ENCODE data around the gene PSME1. TPM values are rescaled to one million over a fixed set of nuclear protein-coding genes. Genes with fewer than 3 reads are reported as not detected.
A peak's percentile ranks its signal among the peaks of the same experiment; 100 is the strongest.

Gene PSME1
- total RNA-seq, 2 donors from 2014 or later = 237 to 406 TPM

GRCh38 chr14:24113801-24114531, 22.0 kb upstream of the PSME1 start:
- no peaks in the 10 kb centered on the region for H3K9me3 Mint-ChIP-seq
- peak overlapping the region; percentile 94 to 100 for H3K27ac Mint-ChIP-seq
- no peaks in the 10 kb centered on the region for H3K27me3 Mint-ChIP-seq
- H3K4me3 Mint-ChIP-seq = peak overlapping the region; percentile 98
- peaks cover 12% of the 10 kb centered on the region for H3K36me3 Mint-ChIP-seq
- peak; percentile 92 for DNase-seq (ENCODE audit: low spot score)
- peaks cover 22 to 25% of the 10 kb centered on the region in 2 donors for H3K4me1 Mint-ChIP-seq (ENCODE audit: low read depth in 2 of 2)
- peak; percentile 54 to 66 for ATAC-seq

GRCh38 chr14:24114532-24115421, 21.2 kb upstream of the PSME1 start, which contains the start of the genes DCAF11 and NRL:
TSS of gene DCAF11 (plus strand) at chr14:24114777. CDS start at chr14:24115595, 818 bp downstream.
TSS of gene NRL (minus strand) at chr14:24114949. CDS start at chr14:24082848, 32,101 bp downstream.
- H3K9me3 Mint-ChIP-seq = no peaks in the 10 kb centered on the region
- no peaks in the 10 kb centered on the region for H3K27me3 Mint-ChIP-seq
- H3K36me3 Mint-ChIP-seq = peaks cover 12% of the 10 kb centered on the region
- peak; percentile 100 for DNase-seq (ENCODE audit: low spot score)
- H3K4me3 Mint-ChIP-seq = peak within 1 kb of the TSS; percentile 98
- ATAC-seq = peak; percentile 94
- H3K27ac Mint-ChIP-seq = peak within 1 kb of the TSS; percentile 94 to 100
- H3K4me1 Mint-ChIP-seq (ENCODE audit: low read depth in 2 of 2) = peaks cover 19 to 24% of the 10 kb centered on the region in 2 donors

- Mint-ChIP-seq H3K36me3 (peaks cover 12% of the 10 kb centered on the region), H3K4me3 (peak overlapping the region; percentile 98), H3K27me3 (no peaks in the 10 kb centered on the region), H3K9me3 (no peaks in the 10 kb centered on the region), H3K27ac (peak overlapping the region; percentile 94 to 100), H3K4me1 (ENCODE audit: low read depth in 2 of 2) (peaks cover 19 to 24% of the 10 kb centered on the region in 2 donors)
- DNase-seq (ENCODE audit: low spot score) = no peak
- no peak for ATAC-seq
Measured at GRCh38 chr14:24115422-24116127, 20.4 kb upstream of the PSME1 start.

- peak overlapping the region; percentile 94 to 100 for H3K27ac Mint-ChIP-seq
- peaks cover 13% of the 10 kb centered on the region for H3K36me3 Mint-ChIP-seq
- H3K4me1 Mint-ChIP-seq (ENCODE audit: low read depth in 2 of 2) = peaks cover 19 to 24% of the 10 kb centered on the region in 2 donors
- H3K9me3 Mint-ChIP-seq = no peaks in the 10 kb centered on the region
- H3K27me3 Mint-ChIP-seq = no peaks in the 10 kb centered on the region
- no peak for ATAC-seq
- no peak for DNase-seq (ENCODE audit: low spot score)
- H3K4me3 Mint-ChIP-seq = peak overlapping the region; percentile 98
Measured at GRCh38 chr14:24116128-24116814, 19.7 kb upstream of the PSME1 start.

- peak; percentile 16 for DNase-seq (ENCODE audit: low spot score)
- peak overlapping the region in 1 of 2 donors; percentile 100 for H3K27ac Mint-ChIP-seq
- peaks cover 19 to 24% of the 10 kb centered on the region in 2 donors for H3K4me1 Mint-ChIP-seq (ENCODE audit: low read depth in 2 of 2)
- no peaks in the 10 kb centered on the region for H3K9me3 Mint-ChIP-seq
- ATAC-seq = no peak
- H3K36me3 Mint-ChIP-seq = peaks cover 19% of the 10 kb centered on the region
- H3K27me3 Mint-ChIP-seq = no peaks in the 10 kb centered on the region
- no peak overlapping the region for H3K4me3 Mint-ChIP-seq
Measured at GRCh38 chr14:24117179-24117578, 18.8 kb upstream of the PSME1 start.

- DNase-seq (ENCODE audit: low spot score) (no peak), ATAC-seq (no peak)
- Mint-ChIP-seq H3K27me3 (no peaks in the 10 kb centered on the region), H3K27ac (no peak overlapping the region), H3K4me1 (ENCODE audit: low read depth in 2 of 2) (peaks cover 19 to 24% of the 10 kb centered on the region in 2 donors), H3K36me3 (peaks cover 19% of the 10 kb centered on the region), H3K4me3 (no peak overlapping the region), H3K9me3 (no peaks in the 10 kb centered on the region)
Measured at GRCh38 chr14:24119691-24120090, 16.3 kb upstream of the PSME1 start.

GRCh38 chr14:24121210-24121609, 14.8 kb upstream of the PSME1 start:
- H3K4me3 Mint-ChIP-seq = no peak overlapping the region
- H3K36me3 Mint-ChIP-seq = peaks cover 19% of the 10 kb centered on the region
- peaks cover 8 to 10% of the 10 kb centered on the region in 2 donors for H3K4me1 Mint-ChIP-seq (ENCODE audit: low read depth in 2 of 2)
- DNase-seq (ENCODE audit: low spot score) (peak; percentile 37), ATAC-seq (no peak)
- no peaks in the 10 kb centered on the region for H3K27me3 Mint-ChIP-seq
- H3K9me3 Mint-ChIP-seq = no peaks in the 10 kb centered on the region
- no peak overlapping the region for H3K27ac Mint-ChIP-seq

- Mint-ChIP-seq H3K27me3 (no peaks in the 10 kb centered on the region), H3K9me3 (no peaks in the 10 kb centered on the region), H3K27ac (peak overlapping the region in 1 of 2 donors; percentile 68), H3K4me3 (no peak overlapping the region), H3K4me1 (ENCODE audit: low read depth in 2 of 2) (peaks cover 0 to 4% of the 10 kb centered on the region in 2 donors), H3K36me3 (peaks cover 14% of the 10 kb centered on the region)
- peak; percentile 3 for DNase-seq (ENCODE audit: low spot score)
- no peak for ATAC-seq
Measured at GRCh38 chr14:24122416-24122815, 13.6 kb upstream of the PSME1 start.

- peak; percentile 40 for DNase-seq (ENCODE audit: low spot score)
- Mint-ChIP-seq H3K27ac (peak overlapping the region in 1 of 2 donors; percentile 68), H3K36me3 (peaks cover 14% of the 10 kb centered on the region), H3K4me3 (no peak overlapping the region), H3K27me3 (no peaks in the 10 kb centered on the region), H3K9me3 (no peaks in the 10 kb centered on the region), H3K4me1 (ENCODE audit: low read depth in 2 of 2) (peaks cover 0 to 4% of the 10 kb centered on the region in 2 donors)
- ATAC-seq = no peak
Measured at GRCh38 chr14:24122898-24123297, 13.1 kb upstream of the PSME1 start.

- Mint-ChIP-seq H3K4me1 (ENCODE audit: low read depth in 2 of 2) (no peaks in the 10 kb centered on the region), H3K36me3 (peaks cover 8% of the 10 kb centered on the region)
Measured at GRCh38 chr14:24123424-24124417, 12.3 kb upstream of the PSME1 start.

GRCh38 chr14:24126939-24127338, 9.1 kb upstream of the PSME1 start:
- Mint-ChIP-seq H3K27ac (no peak overlapping the region), H3K9me3 (no peaks in the 10 kb centered on the region), H3K27me3 (no peaks in the 10 kb centered on the region), H3K4me3 (no peak overlapping the region), H3K4me1 (ENCODE audit: low read depth in 2 of 2) (no peaks in the 10 kb centered on the region), H3K36me3 (no peaks in the 10 kb centered on the region)
- no peak for DNase-seq (ENCODE audit: low spot score)
- no peak for ATAC-seq

More at GRCh38 chr14:24123424-24124417, 12.3 kb upstream of the PSME1 start:
- Mint-ChIP-seq H3K9me3 (no peaks in the 10 kb centered on the region), H3K27ac (peak overlapping the region in 1 of 2 donors; percentile 77), H3K27me3 (no peaks in the 10 kb centered on the region), H3K4me3 (no peak overlapping the region)
- DNase-seq (ENCODE audit: low spot score) (peak; percentile 31), ATAC-seq (peak; percentile 11 to 32)

GRCh38 chr14:24127673-24128072, 8.3 kb upstream of the PSME1 start:
- H3K9me3 Mint-ChIP-seq = no peaks in the 10 kb centered on the region
- H3K4me3 Mint-ChIP-seq = no peak overlapping the region
- no peak overlapping the region for H3K27ac Mint-ChIP-seq
- ATAC-seq (no peak), DNase-seq (ENCODE audit: low spot score) (peak; percentile 41)
- H3K4me1 Mint-ChIP-seq (ENCODE audit: low read depth in 2 of 2) = no peaks in the 10 kb centered on the region
- H3K27me3 Mint-ChIP-seq = no peaks in the 10 kb centered on the region
- H3K36me3 Mint-ChIP-seq = no peaks in the 10 kb centered on the region

All from natural killer cell treated with Interleukin-12 subunit alpha and Interleukin-12 subunit beta and Interleukin-15 and Interleukin-18, amount 100 ng/mL, for 72 hours (primary cell).